ENCODE measurements around the gene PSME3IP1.

DNA sequence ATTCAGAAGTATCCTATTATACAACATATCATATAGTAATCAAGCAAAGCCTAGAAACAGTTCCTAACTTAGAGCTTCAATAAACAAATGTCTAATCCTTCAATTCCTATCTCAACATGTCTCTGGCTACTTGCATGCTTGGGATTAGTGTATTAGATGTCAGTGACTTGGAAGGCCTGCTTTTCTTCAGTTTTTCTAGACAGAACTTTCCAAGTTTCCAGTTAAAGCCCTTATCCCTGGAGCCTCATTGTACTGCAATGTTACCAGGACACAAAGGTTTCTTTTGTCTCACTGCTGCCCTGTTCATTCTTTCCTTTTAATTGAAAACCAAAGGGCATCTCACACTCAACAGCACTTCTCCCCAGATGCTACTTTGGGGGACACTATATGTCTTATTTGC is 16.5 kb downstream of the PSME3IP1 start:
- TF ChIP-seq, protein P1, sequence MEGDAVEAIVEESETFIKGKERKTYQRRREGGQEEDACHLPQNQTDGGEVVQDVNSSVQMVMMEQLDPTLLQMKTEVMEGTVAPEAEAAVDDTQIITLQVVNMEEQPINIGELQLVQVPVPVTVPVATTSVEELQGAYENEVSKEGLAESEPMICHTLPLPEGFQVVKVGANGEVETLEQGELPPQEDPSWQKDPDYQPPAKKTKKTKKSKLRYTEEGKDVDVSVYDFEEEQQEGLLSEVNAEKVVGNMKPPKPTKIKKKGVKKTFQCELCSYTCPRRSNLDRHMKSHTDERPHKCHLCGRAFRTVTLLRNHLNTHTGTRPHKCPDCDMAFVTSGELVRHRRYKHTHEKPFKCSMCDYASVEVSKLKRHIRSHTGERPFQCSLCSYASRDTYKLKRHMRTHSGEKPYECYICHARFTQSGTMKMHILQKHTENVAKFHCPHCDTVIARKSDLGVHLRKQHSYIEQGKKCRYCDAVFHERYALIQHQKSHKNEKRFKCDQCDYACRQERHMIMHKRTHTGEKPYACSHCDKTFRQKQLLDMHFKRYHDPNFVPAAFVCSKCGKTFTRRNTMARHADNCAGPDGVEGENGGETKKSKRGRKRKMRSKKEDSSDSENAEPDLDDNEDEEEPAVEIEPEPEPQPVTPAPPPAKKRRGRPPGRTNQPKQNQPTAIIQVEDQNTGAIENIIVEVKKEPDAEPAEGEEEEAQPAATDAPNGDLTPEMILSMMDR (IDR thresholded peaks at IDR 0.05; ENCODE audit: control extremely low read depth in 1 of 3, insufficient read depth in 1 of 3, low read depth in 1 of 3, low read length in 3 of 3), result no peak
- no peak for TF ChIP-seq SIX5 (IDR thresholded peaks at IDR 0.05; ENCODE audit: low read depth, low read length)
- no peak for TF ChIP-seq HDAC6 (IDR thresholded peaks at IDR 0.05; ENCODE audit: low read depth, low read length)
- TF ChIP-seq, protein P2, sequence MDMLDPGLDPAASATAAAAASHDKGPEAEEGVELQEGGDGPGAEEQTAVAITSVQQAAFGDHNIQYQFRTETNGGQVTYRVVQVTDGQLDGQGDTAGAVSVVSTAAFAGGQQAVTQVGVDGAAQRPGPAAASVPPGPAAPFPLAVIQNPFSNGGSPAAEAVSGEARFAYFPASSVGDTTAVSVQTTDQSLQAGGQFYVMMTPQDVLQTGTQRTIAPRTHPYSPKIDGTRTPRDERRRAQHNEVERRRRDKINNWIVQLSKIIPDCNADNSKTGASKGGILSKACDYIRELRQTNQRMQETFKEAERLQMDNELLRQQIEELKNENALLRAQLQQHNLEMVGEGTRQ (IDR thresholded peaks at IDR 0.05; ENCODE audit: low read length), result no peak
- TF ChIP-seq MAFK (IDR thresholded peaks at IDR 0.05; ENCODE audit: low read depth, low read length), result no peak
- no peak for TF ChIP-seq CBX8 (IDR thresholded peaks at IDR 0.05; ENCODE audit: borderline replicate concordance, low read depth, low read length)
- TF ChIP-seq GABPA (IDR thresholded peaks at IDR 0.05; ENCODE audit: borderline replicate concordance, insufficient read depth, low read length), result no peak
- no peak for TF ChIP-seq POLR2A (IDR thresholded peaks at IDR 0.05; ENCODE audit: control extremely low read depth in 1 of 2, low read depth in 2 of 2, low read length in 2 of 2)
- TF ChIP-seq FOSL1 (IDR thresholded peaks at IDR 0.05; ENCODE audit: insufficient read depth, low read depth, low read length), result no peak
- TF ChIP-seq POLR2AphosphoS5 (IDR thresholded peaks at IDR 0.05; ENCODE audit: low read depth, low read length), result no peak
- TF ChIP-seq PHF8 (conservative IDR thresholded peaks at IDR 0.05; ENCODE audit: low read depth, low read length), result no peak
